Breast epithelium (tissue), 3 donors: Measurements from ENCODE around the gene SFMBT1.

Experiments used
- CTCF ChIP-seq, 3 donors: fragments of 450-650 bp; IDR thresholded peaks; one replicate each; pipeline ENCODE4 v1.5.1; 2016 to 2017; ENCODE audit warnings: antibody characterized with exemption in 3 of 3, mild to moderate bottlenecking in 3 of 3, moderate library complexity in 3 of 3
- POLR2A ChIP-seq: fragments of 450-650 bp; IDR thresholded peaks from one replicate; pipeline ENCODE4 v1.6.1; 2016; ENCODE audit warnings: antibody characterized with exemption, mild to moderate bottlenecking, moderate library complexity
- POLR2AphosphoS5 ChIP-seq, 3 donors: sonication (generic); formaldehyde crosslinking; IDR thresholded peaks; one replicate each; pipeline ENCODE4 v1.6.1; 2017; ENCODE audit warnings: antibody characterized with exemption in 3 of 3

- TF ChIP-seq CTCF (IDR thresholded peaks at IDR 0.05) (no peak), POLR2AphosphoS5 (IDR thresholded peaks at IDR 0.05) (no peak), POLR2A (no peak)
Observed at GRCh38 chr3:53023072-53023823, 22.6 kb downstream of the SFMBT1 start.
